ENCODE results near the gene RAB33B.
"Not testable (repeated sequence)": the region's sequence is repeated elsewhere in the genome, so short reads cannot be mapped to it uniquely, and the experiment has no call there.

RAB33B gene

GRCh38 chr4:139454111-139455045 lies at the start of gene RAB33B:
TSS of gene RAB33B (plus strand) at chr4:139454121. CDS start at chr4:139454196, 75 bp downstream.
- intact Hi-C loops (cut with DNase I), result loop anchor here (2.0 kb wide), 1 partner anchor 100 kb away; no protein-coding TSS in a partner anchor

GRCh38 chr4:139410312-139410711 lies 43.6 kb upstream of the RAB33B start:
- DNase-seq, result no peak
- intact Hi-C loops (cut with DNase I), result no loop called here

More at GRCh38 chr4:139454111-139455045, at the start of gene RAB33B:
- peak in 4 of 42 donors; percentile 3 to 15 (median 6) for DNase-seq

- intact Hi-C loops (cut with DNase I); DNase-seq: not testable (repeated sequence)
These were observed 39.2 kb upstream of the RAB33B start for GRCh38 chr4:139414671-139415210.

GRCh38 chr4:139416073-139416673 lies 37.7 kb upstream of the RAB33B start:
- intact Hi-C loops (cut with DNase I), result no loop called here
- DNase-seq, result peak in 12 of 42 donors; percentile 7 to 72 (median 19)

- peak in 27 of 42 donors; percentile 8 to 57 (median 32) for DNase-seq
- intact Hi-C loops (cut with DNase I), result no loop called here
These were observed 34.5 kb upstream of the RAB33B start for GRCh38 chr4:139419388-139419914.

GRCh38 chr4:139420652-139421051 lies 33.3 kb upstream of the RAB33B start:
- DNase-seq, result no peak
- intact Hi-C loops (cut with DNase I), result no loop called here

- intact Hi-C loops (cut with DNase I), result no loop called here
These were observed 17.8 kb upstream of the RAB33B start for GRCh38 chr4:139436122-139436521.

GRCh38 chr4:139438141-139438540 lies 15.8 kb upstream of the RAB33B start:
- intact Hi-C loops (cut with DNase I), result no loop called here
- no peak for DNase-seq

More at GRCh38 chr4:139436122-139436521, 17.8 kb upstream of the RAB33B start:
- DNase-seq, result peak in 1 of 42 donors; percentile 7

- intact Hi-C loops (cut with DNase I), result no loop called here
- DNase-seq, result no peak
These were observed 12.9 kb upstream of the RAB33B start for GRCh38 chr4:139441029-139441428.

- no peak for DNase-seq
- intact Hi-C loops (cut with DNase I), result no loop called here
These were observed 10.3 kb upstream of the RAB33B start for GRCh38 chr4:139443661-139444060.

- DNase-seq; intact Hi-C loops (cut with DNase I): not testable (repeated sequence)
These were observed 9.0 kb upstream of the RAB33B start for GRCh38 chr4:139444881-139445280.

- intact Hi-C loops (cut with DNase I); DNase-seq: not testable (repeated sequence)
These were observed 6.8 kb upstream of the RAB33B start for GRCh38 chr4:139447078-139447477.

GRCh38 chr4:139450586-139450985 lies 3.3 kb upstream of the RAB33B start:
- intact Hi-C loops (cut with DNase I), result no loop called here

GRCh38 chr4:139451997-139452396 lies 1.9 kb upstream of the RAB33B start:
- intact Hi-C loops (cut with DNase I), result no loop called here
- DNase-seq, result no peak

More at GRCh38 chr4:139450586-139450985, 3.3 kb upstream of the RAB33B start:
- DNase-seq, result no peak

GRCh38 chr4:139453041-139453370 lies 915 bp upstream of the RAB33B start:
- DNase-seq, result peak in 2 of 42 donors; percentile 49 to 60
- intact Hi-C loops (cut with DNase I), result no loop called here

- intact Hi-C loops (cut with DNase I), result loop anchor here (2.0 kb wide), 1 partner anchor 101 kb away; no protein-coding TSS in a partner anchor
- peak; percentile 86 to 97 (median 93) for DNase-seq
These were observed 380 bp upstream of the RAB33B start for GRCh38 chr4:139453371-139454110.

GRCh38 chr4:139455126-139455538 lies 1.2 kb downstream of the RAB33B start:
- intact Hi-C loops (cut with DNase I), result loop anchor here (2.0 kb wide), 1 partner anchor 100 kb away; no protein-coding TSS in a partner anchor
- DNase-seq, result peak in 1 of 42 donors; percentile 2

- intact Hi-C loops (cut with DNase I), result no loop called here
- no peak for DNase-seq
These were observed 3.4 kb downstream of the RAB33B start for GRCh38 chr4:139457318-139457717.

GRCh38 chr4:139458543-139458942 lies 4.6 kb downstream of the RAB33B start:
- no peak for DNase-seq
- intact Hi-C loops (cut with DNase I), result no loop called here
